ENCODE data around the gene CDH4. TPM values are rescaled to one million over a fixed set of nuclear protein-coding genes. Genes with fewer than 3 reads are reported as not detected.

The CDH4 gene
- total RNA-seq, 1 donor from 2014 or later = 8.3 TPM

DNA sequence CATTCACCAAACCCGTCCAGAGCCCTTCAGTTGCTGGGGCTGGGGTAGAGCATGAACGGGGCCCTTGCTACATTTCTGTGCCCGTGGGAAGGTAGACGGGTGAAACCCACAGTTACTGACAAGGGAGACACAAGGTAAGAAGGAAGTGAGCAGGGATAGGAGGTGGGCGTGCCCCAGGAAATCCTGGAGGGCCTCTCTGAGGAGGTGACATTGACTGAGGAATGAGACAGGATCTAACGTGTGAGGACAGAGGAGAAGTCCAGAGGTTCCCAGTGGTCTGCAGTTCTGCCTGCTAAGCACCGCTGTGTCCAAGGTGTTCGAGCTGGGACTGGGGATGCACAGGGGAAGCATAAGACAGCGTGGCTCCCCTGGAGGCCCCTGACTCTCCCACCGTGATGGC lies 378.8 kb downstream of the CDH4 start:
- no peak overlapping the region for H3K4me3 Mint-ChIP-seq
- no peak for TF ChIP-seq CTCF (conservative IDR thresholded peaks at IDR 0.05)
- peaks cover 28% of the 10 kb centered on the region for H3K27me3 Mint-ChIP-seq
- H3K27ac Mint-ChIP-seq = no peak overlapping the region
- H3K9me3 Mint-ChIP-seq = no peaks in the 10 kb centered on the region
- H3K4me1 Mint-ChIP-seq (ENCODE audit: unreplicated experiment) = no peaks in the 10 kb centered on the region
- no peak for DNase-seq (ENCODE audit: extremely low spot score, unreplicated experiment)
- no peaks in the 10 kb centered on the region for H3K36me3 Mint-ChIP-seq

DNA sequence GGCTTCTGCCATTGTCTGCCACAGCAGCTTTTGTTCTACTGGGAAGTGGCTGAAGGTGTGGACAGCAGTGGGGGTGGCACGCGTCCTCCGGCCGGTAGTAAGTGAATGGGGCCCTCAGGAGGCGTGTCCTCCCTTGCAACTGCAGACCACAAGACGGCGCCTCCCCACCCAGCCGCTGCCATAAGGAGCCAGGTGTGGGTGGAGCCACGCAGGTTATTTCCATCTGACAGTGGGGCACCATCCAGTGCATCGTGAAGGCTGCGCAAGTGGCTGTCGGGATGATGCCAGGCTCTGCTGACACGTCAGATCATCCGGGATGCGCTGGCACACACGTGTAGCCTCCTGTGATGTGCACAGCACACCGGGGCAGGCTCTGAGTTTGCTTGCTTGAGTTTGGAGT lies 379.7 kb downstream of the CDH4 start:
- no peaks in the 10 kb centered on the region for H3K36me3 Mint-ChIP-seq
- no peak overlapping the region for H3K4me3 Mint-ChIP-seq
- no peak for DNase-seq (ENCODE audit: extremely low spot score, unreplicated experiment)
- no peaks in the 10 kb centered on the region for H3K9me3 Mint-ChIP-seq
- H3K27me3 Mint-ChIP-seq = peaks cover 22% of the 10 kb centered on the region
- H3K4me1 Mint-ChIP-seq (ENCODE audit: unreplicated experiment) = no peaks in the 10 kb centered on the region
- H3K27ac Mint-ChIP-seq = no peak overlapping the region
- TF ChIP-seq CTCF (conservative IDR thresholded peaks at IDR 0.05) = no peak

- no peaks in the 10 kb centered on the region for H3K4me1 Mint-ChIP-seq (ENCODE audit: unreplicated experiment)
- no peak for DNase-seq (ENCODE audit: extremely low spot score, unreplicated experiment)
- no peak overlapping the region for H3K4me3 Mint-ChIP-seq
- no peak overlapping the region for H3K27ac Mint-ChIP-seq
- no peaks in the 10 kb centered on the region for H3K9me3 Mint-ChIP-seq
- no peak for TF ChIP-seq CTCF (conservative IDR thresholded peaks at IDR 0.05)
- no peaks in the 10 kb centered on the region for H3K36me3 Mint-ChIP-seq
- H3K27me3 Mint-ChIP-seq = peaks cover 28% of the 10 kb centered on the region
Observed at GRCh38 chr20:61633004-61633403, 380.9 kb downstream of the CDH4 start.

GRCh38 chr20:61634376-61635145 lies 382.5 kb downstream of the CDH4 start:
- no peak for TF ChIP-seq CTCF (conservative IDR thresholded peaks at IDR 0.05)
- Mint-ChIP-seq H3K4me3 (no peak overlapping the region), H3K36me3 (no peaks in the 10 kb centered on the region), H3K27ac (no peak overlapping the region), H3K4me1 (ENCODE audit: unreplicated experiment) (no peaks in the 10 kb centered on the region), H3K27me3 (peaks cover 28% of the 10 kb centered on the region), H3K9me3 (no peaks in the 10 kb centered on the region)
- DNase-seq (ENCODE audit: extremely low spot score, unreplicated experiment) = no peak

GRCh38 chr20:61635721-61636455 lies 383.8 kb downstream of the CDH4 start:
- Mint-ChIP-seq H3K4me1 (ENCODE audit: unreplicated experiment) (no peaks in the 10 kb centered on the region), H3K27me3 (peaks cover 24% of the 10 kb centered on the region), H3K36me3 (no peaks in the 10 kb centered on the region), H3K9me3 (no peaks in the 10 kb centered on the region), H3K27ac (no peak overlapping the region), H3K4me3 (no peak overlapping the region)
- DNase-seq (ENCODE audit: extremely low spot score, unreplicated experiment) = no peak
- no peak for TF ChIP-seq CTCF (conservative IDR thresholded peaks at IDR 0.05)
